Bladder microvascular endothelial cell (primary cell): Measurements from ENCODE around the gene KIF2A. TPM values are rescaled to one million over a fixed set of nuclear protein-coding genes. Genes with fewer than 3 reads are reported as not detected.

Source experiments
- total RNA-seq: library from RNA; depleted of rRNA; stranded (reverse); fragments of >200 nt; gene quantifications from 2 replicates; pipeline ENCODE4 v1.2.3, GENCODE V29; 2014

Gene KIF2A
- total RNA-seq = 50.7 and 108 TPM in 2 replicates

DNA sequence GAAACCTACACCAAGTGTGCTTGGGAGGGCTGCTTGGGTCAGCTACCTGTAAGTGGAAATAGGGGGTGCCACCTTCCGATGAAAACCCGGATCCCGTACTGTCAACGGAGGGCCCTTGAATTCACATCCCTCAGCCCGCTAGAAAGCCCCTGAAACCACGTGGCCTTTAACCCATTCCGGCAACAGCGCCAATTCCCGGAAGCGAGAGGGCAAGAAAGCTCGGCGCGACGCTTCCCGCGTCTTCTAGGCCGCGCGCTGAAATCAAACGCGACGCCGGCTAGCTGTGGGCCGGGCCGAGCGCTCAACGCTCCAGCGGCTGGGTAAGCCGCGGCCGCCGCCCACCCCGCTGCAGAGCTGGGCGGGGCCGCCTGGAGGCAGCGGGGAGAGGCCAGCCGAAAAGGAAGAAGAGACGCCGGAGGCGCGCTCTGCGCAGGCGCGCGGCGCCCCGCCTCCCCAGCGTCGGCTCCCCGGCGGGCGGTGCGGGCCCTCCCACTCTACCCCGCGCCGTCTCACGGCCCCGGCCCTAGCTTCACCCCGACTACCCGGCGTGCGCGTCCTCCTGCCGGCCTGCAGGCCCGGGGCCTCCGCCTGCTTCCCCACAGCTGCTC, at the start of gene KIF2A:
TSS of gene KIF2A (plus strand) at position 492 of the 608 bp plus-strand sequence. CDS start 267 bp downstream, outside the sequence.

DNA sequence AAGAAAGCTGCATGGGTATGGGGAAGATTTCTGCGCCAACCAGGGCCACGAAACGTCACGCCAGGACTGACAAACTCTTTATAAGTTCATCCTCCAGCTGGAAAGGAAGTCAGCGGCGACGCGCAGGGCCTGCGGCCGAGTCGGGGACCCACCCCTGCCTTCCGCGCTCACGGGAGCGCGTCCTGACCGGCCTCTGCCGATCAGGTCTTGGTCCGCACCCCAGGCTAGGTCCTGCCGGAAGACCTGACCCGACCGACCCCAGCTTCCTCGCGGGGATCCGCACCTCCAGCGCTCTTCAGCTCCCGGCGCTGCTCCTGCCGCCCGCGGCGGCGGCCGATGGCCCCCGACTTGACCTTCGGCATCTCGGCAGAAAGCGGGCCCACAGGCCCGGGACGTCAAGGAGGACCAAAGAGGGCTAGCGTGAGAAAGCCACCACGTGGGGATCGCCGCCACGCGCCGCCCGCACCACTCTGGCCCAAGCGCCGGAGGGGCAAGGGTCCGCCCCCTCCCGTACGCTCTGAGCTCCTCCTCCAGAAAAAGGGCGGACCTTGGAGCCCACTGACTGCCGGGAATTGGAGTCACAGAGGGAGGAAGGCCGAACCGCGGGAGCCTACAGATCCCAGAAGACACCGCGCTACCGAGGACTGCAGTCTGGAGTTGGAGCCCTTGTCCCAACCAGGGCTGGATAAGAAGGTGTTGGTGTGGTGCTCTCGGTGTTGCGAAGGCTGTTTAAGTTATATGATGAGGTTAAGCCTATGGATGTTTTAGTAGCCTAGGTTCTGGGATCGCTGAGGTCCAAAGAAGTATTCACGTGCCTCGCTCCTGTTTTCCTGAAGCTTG, 97.6 kb downstream of the KIF2A start, which contains the start of gene DIMT1:
TSS of gene DIMT1 (minus strand) at position 495 of the 840 bp plus-strand sequence. CDS start at position 362, 133 bp downstream.

GRCh38 chr5:62412549-62413329, 106.7 kb downstream of the KIF2A start, which contains the start of gene IPO11:
Gene IPO11 (plus strand): TSS chr5:62412763. CDS start chr5:62437280, 24,517 bp downstream.

Other genes starting within 250 kb of the KIF2A start
- 19.3 and 63.7 TPM in 2 replicates for gene DIMT1, start 97.7 kb downstream of the KIF2A start, total RNA-seq
- gene IPO11, start 106.6 kb downstream of the KIF2A start, total RNA-seq = 70.7 and 129 TPM in 2 replicates